H1 (cell line): Measurements from ENCODE around the gene RGS6. TPM values are rescaled to one million over a fixed set of nuclear protein-coding genes. Genes with fewer than 3 reads are reported as not detected.

Experiments
- SP2 ChIP-seq: IDR thresholded peaks from 2 replicates; pipeline ENCODE4 v1.6.1; 2012; ENCODE audit warnings: mild to moderate bottlenecking, low read length, inconsistent platforms
- polyA plus RNA-seq, 7 experiments: library from polyadenylated mRNA; depleted of rRNA in 3 of 7; stranded (reverse) in 5 of 7; unstranded in 2 of 7; fragments of >200 nt in 5 of 7; fragments of 200-250 nt in 2 of 7; gene quantifications; 1 replicate in 5 of 7; 2 replicates in 1 of 7; 4 replicates in 1 of 7; pipeline versions ENCODE4 v1.2.1 to v1.2.3, GENCODE V29; 2011 to 2013; ENCODE audit warnings: missing spikeins in 2 of 7, mixed read lengths in 2 of 7
- total RNA-seq: library from RNA; stranded (reverse); fragmentation: NEBNext Ultra II Directional; extraction: Animal tissue kit (Norgen Biotek cat#: 25700); gene quantifications from 2 replicates; pipeline ENCODE4 v1.2.1, GENCODE V29; 2021
- TF ChIP-seq, protein P1 (sequence below): fragments of 300-600 bp; sonication (generic); IDR thresholded peaks from 2 replicates; pipeline ENCODE4 v1.7.1; 2012; ENCODE audit warnings: low read length, moderate library complexity, mild to moderate bottlenecking, inconsistent platforms; ENCODE audit not compliant: insufficient replicate concordance

Gene RGS6
- total and polyA plus RNA-seq, 2 of the 8 experiments (the other 6 are each of a cell fraction or from before 2014, with no cell fraction given): 0.26 to 1.1 TPM

DNA sequence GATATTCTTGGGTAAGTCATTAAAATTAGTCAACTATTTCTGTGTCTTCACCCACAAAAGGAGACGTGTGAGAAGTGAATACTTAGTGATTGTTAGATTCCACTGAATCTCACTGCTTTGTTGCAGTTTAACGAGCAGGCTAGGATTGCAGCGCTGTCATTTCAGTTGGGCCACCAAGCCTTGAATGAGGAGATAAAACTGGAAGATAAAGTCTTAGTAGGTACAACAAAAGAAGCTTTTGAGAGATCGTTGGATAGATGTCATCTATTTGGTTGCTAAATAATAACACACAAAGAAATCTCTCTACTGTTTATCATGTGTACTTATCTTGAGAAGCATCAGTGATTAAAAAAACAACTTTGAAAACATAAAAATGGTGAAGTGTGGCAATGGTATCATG lies 132.3 kb downstream of the RGS6 start (continued):
- TF ChIP-seq, protein P1, sequence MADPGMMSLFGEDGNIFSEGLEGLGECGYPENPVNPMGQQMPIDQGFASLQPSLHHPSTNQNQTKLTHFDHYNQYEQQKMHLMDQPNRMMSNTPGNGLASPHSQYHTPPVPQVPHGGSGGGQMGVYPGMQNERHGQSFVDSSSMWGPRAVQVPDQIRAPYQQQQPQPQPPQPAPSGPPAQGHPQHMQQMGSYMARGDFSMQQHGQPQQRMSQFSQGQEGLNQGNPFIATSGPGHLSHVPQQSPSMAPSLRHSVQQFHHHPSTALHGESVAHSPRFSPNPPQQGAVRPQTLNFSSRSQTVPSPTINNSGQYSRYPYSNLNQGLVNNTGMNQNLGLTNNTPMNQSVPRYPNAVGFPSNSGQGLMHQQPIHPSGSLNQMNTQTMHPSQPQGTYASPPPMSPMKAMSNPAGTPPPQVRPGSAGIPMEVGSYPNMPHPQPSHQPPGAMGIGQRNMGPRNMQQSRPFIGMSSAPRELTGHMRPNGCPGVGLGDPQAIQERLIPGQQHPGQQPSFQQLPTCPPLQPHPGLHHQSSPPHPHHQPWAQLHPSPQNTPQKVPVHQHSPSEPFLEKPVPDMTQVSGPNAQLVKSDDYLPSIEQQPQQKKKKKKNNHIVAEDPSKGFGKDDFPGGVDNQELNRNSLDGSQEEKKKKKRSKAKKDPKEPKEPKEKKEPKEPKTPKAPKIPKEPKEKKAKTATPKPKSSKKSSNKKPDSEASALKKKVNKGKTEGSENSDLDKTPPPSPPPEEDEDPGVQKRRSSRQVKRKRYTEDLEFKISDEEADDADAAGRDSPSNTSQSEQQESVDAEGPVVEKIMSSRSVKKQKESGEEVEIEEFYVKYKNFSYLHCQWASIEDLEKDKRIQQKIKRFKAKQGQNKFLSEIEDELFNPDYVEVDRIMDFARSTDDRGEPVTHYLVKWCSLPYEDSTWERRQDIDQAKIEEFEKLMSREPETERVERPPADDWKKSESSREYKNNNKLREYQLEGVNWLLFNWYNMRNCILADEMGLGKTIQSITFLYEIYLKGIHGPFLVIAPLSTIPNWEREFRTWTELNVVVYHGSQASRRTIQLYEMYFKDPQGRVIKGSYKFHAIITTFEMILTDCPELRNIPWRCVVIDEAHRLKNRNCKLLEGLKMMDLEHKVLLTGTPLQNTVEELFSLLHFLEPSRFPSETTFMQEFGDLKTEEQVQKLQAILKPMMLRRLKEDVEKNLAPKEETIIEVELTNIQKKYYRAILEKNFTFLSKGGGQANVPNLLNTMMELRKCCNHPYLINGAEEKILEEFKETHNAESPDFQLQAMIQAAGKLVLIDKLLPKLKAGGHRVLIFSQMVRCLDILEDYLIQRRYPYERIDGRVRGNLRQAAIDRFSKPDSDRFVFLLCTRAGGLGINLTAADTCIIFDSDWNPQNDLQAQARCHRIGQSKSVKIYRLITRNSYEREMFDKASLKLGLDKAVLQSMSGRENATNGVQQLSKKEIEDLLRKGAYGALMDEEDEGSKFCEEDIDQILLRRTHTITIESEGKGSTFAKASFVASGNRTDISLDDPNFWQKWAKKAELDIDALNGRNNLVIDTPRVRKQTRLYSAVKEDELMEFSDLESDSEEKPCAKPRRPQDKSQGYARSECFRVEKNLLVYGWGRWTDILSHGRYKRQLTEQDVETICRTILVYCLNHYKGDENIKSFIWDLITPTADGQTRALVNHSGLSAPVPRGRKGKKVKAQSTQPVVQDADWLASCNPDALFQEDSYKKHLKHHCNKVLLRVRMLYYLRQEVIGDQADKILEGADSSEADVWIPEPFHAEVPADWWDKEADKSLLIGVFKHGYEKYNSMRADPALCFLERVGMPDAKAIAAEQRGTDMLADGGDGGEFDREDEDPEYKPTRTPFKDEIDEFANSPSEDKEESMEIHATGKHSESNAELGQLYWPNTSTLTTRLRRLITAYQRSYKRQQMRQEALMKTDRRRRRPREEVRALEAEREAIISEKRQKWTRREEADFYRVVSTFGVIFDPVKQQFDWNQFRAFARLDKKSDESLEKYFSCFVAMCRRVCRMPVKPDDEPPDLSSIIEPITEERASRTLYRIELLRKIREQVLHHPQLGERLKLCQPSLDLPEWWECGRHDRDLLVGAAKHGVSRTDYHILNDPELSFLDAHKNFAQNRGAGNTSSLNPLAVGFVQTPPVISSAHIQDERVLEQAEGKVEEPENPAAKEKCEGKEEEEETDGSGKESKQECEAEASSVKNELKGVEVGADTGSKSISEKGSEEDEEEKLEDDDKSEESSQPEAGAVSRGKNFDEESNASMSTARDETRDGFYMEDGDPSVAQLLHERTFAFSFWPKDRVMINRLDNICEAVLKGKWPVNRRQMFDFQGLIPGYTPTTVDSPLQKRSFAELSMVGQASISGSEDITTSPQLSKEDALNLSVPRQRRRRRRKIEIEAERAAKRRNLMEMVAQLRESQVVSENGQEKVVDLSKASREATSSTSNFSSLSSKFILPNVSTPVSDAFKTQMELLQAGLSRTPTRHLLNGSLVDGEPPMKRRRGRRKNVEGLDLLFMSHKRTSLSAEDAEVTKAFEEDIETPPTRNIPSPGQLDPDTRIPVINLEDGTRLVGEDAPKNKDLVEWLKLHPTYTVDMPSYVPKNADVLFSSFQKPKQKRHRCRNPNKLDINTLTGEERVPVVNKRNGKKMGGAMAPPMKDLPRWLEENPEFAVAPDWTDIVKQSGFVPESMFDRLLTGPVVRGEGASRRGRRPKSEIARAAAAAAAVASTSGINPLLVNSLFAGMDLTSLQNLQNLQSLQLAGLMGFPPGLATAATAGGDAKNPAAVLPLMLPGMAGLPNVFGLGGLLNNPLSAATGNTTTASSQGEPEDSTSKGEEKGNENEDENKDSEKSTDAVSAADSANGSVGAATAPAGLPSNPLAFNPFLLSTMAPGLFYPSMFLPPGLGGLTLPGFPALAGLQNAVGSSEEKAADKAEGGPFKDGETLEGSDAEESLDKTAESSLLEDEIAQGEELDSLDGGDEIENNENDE: no peak
- TF ChIP-seq SP2: no peak
